Fibroblast of gingiva (primary cell): ENCODE results near the gene TMEM179.
"Not testable (repeated sequence)": the region's sequence is repeated elsewhere in the genome, so short reads cannot be mapped to it uniquely, and the experiment has no call there.

Source experiments
- DNase-seq: peaks from one replicate; pipeline ENCODE4 v3.0.0-alpha.2; 2011; ENCODE audit warnings: low read depth

Gene TMEM179

GRCh38 chr14:104637546-104638003, 33.0 kb upstream of the TMEM179 start:
- DNase-seq, result no peak

DNA sequence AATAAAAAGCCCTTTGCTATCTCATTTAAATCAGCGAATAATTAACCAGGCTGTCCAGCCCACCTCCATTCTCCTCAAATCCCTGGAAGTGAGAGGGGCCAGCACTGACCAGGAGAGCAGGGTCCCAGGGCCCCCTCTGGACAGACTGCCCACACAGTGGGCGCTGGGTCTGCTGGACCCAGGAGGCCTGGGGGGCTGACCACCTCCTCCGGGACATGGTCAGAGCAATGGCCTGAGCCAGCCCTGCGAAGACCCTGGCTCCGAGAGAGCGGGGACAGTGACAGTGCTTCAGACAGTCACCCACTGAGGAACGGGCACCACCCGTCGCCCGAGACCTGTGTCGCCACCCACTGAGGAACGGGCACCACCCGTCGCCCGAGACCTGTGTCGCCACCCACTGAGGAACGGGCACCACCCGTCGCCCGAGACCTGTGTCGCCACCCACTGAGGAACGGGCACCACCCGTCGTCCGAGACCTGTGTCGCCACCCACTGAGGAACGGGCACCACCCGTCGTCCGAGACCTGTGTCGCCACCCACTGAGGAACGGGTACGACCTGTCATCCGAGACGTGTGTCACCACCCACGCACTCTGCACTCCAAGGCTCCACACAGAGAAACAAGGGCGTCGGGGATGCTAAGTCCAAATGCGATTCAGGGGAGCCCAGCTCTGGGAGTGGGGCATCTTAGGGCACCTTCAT, 32.4 kb upstream of the TMEM179 start:
- DNase-seq, result not testable (repeated sequence)

- no peak for DNase-seq
Measured at GRCh38 chr14:104636131-104636530, 31.6 kb upstream of the TMEM179 start.

DNA sequence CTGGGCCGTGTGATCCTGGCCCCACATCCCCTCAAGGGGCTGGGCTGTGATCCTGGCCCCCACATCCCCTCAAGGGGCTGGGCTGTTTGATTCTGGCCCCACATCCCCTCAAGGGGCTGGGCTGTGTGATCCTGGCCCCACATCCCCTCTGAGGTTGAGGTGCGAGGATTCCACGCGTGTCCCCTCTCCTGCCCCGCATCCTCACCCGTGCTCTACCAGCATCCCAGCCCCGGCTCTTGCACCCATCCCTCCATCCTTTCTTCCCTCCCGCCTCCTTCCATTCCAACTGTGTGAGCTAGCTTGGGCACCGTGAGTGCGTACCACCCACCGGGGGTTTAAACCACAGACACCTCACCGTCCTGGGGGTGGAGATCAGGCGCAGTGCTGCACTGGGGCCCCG, 31.1 kb upstream of the TMEM179 start:
- DNase-seq, result no peak

GRCh38 chr14:104634886-104635570, 30.5 kb upstream of the TMEM179 start:
- no peak for DNase-seq

DNA sequence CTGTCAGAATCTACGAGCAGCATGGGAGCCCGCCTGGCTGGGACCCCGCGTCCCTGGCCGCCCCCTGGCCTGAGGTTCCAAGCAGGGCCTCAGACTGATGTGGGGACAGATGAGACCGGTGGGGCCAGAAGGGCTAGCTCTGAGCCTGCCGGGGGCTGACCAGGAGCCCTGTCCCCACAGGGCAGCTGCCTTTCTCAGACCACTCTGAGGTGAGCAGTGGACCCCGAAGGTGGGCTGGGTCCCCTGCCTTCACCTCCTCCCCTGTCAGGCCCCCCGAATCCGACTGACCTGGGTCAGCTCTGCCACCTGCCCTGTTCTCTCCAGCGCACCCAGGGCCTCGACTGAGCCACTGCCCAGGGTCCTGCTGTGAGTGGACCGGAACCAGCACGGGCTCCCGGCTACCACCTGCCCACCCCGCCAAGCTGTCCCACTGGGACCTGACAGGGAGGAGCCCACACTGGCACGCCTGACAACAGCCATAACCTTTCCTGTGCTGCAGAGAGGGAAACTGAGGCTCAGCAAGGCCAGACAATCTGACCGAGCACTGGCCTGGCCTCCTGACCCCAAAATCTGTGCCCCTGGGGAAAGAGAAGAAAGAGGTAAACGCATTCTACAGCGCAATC, 29.7 kb upstream of the TMEM179 start:
- DNase-seq, result no peak

DNA sequence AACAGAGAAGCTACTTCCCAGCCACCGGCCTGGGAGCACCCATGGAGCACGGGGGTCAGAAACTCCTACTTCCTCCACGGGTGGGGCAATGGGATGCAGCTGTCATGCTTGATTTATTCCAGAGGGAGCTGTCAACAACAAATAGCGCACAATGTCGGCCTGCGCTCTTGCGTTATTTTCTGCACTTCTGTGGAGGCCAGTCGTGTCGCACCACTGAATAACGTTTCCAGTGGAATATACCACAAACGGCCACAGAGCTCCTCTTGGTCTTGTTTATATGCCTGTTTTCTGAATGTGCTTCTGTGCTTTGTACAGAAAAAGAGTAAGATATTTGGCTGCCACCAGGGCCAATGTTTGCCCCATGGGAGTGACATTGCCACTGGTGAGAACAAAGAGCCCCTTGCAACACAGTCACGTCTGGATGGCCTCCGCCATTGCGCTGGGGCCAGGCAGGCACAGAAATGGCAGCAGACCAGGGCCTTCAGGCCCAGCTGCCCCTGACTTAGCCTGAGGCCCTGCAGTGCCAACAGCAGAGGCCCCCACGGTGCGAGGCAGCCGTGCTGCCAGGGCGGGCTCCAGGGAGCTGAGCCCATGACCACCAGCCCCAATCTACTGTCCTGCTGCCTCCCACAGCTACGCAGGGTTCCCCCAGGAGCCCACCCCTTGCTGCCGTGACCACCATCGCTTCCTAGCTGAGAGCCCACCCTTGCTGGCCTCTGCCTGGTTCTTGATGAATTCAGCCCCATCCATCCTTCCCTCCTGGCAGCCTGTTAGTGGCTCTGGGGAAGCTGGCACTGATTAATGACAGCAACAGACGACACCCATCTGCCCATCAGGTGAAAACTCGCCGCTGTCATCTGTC, 28.9 kb upstream of the TMEM179 start:
- no peak for DNase-seq

DNA sequence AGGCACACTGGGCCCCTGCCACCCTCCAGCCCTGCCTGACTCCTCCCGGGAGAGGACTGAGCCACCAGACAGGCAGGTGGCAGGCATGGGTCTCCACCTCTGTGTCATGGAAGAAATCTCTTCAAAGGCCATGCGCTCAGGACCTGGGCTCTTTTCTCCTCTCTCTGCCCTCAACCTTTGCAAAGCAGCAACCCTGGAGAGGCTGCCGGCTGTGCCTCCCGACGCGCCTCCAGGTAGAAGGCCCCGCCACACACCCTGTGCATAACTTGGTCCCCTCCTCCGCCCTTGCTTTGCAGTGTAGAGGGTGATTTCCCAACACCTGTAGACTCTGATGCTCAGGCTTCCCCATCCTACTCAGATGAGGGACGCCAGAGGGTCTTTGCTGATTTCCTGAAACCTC, 28.2 kb upstream of the TMEM179 start:
- DNase-seq, result no peak

DNA sequence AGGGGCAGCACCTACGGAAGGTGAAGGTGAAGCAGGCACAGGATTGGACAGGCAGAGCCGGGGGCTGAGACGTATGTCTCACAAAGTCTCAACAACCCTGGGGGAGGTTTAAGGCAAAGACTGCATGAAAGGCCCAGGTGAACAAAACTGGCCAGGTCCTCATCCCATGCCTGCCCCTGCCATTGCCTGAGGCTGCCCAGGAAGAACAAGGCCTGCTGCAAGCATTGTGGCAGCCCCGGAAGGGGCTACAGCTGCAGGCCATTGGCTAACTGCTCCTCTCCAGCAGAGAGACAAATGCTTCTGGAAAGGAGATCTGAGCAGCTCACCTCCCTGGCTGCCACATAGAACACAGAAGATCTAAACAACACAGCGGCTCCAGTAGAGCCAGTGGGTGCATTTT, 20.4 kb upstream of the TMEM179 start:
- DNase-seq, result no peak

DNA sequence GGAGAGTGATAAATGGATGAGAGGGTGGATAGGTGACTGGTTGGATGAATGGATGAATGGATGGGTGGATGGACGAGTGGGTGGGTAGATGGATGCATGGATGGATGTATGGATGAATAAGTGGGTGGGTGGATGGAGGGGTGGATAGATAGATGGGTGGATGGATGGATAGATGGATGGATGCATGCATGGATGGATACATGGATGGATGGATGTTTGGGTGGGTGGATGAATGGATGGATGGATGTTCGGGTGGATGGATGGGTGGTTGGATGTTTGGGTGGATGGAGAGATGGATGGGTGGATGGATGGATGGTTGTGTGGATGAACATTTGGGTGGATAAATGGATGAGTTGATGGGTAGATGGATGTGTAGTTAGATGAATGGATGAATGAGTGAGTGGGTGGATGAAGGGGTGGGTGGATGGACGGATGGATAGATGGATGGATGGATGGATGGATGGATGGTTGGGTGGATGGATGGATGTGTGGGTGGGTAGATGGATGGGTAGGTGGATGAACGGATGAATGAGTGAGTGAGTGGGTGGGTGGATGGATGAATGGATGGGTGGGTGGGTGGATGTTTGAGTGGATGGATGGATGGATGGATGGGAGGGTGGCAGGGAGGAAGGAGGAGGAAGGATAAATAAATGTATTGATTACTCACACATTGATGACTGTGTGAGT, 9.7 kb upstream of the TMEM179 start:
- no peak for DNase-seq

DNA sequence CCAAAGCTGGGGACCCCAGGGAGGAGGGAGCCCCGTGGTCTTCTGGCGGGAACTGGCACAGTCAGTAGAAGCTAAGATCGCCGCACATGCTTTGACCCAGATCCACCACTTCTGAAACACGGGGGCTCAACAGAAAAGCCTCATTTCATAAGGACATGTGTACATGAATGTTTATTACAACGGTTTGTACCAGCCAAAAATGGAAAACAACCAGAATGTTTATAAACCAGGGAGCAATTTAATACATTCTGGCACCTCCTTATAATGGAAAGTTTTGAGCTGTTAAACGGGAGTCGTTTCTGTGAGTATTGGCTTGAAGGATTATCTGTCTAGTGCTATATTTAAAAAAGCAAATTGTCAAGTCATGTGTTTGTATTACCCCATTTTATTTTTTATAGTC, 7.3 kb upstream of the TMEM179 start:
- no peak for DNase-seq

DNA sequence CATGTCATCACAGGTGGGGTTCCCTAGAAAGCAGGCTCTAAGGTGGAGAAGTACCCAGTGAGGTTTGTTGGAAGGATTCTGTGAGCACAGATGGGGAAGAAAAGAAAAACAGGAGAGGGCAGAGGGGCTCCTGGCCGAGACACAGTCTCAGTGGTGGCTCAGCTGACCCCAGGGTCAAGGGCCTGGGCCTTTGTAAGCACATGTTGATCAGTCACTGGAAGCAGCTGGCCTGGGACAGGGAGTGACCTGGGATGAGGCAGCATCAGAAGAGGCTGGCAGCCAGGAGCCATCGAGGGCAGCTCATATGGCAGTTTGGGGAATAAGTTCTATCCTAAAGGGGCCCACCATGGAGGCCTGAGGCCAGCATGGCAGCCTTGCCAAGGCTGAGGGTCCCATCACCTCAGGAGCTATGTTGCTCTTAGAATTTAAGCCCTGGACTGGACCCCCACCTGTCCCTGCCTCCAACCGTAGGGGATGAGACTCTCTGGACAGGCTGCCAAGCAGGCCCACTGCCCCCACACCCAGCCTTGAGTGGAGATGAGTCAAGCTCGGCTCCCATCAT, 6.3 kb upstream of the TMEM179 start:
- DNase-seq, result no peak

DNA sequence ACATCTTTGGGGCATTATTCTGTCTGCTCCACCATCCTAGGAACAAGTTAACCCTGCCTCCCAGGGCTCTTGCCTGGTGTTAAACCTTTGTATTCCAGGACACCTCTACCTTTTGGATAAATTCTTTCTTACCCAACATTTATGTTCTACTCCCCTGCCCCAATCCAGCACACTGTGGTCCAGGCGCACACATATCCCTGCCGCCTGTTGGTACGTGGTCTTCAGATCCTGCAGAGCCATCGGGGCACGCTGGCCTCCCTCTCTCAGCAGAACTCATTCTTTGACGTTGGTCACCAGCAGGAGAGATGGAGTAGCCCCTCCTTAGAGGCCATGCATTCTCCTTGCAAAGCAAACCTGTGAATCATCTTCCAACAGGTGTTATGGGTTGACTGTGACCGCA, 5.1 kb upstream of the TMEM179 start:
- no peak for DNase-seq

DNA sequence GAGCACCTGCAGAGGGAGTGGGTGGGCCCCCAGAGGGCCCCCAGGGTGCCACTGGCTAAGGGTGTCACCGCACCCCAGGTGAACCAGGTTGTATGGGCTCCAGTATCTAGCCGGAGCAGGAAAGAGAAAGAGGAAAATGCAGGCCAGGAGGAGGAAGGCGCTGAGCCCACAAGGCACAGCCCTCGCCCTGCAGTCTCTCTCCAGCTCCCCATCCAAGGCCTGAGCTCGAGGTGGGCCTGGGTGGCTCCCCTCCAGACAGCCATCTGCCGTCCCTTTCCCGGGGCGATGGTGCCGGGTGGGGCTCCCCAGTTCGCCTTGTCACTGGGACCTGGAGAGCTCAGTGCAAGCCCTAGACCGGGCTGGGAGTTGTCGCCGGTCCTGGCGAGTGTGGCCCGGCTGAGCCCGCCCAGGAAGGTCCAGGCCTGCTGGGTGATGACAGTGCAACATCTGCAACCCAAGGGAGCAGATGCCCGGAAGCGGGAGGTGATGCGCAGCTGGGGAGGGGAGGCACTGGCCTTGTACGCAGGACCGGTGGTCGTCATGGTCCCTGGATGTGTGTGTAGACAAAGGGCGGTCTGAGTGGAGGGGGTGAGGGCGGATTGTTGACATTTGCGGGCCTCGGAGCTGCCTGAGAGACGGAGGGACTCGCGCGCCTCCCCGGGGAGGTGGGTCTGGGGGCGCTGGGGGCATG, 716 bp downstream of the TMEM179 start:
- DNase-seq, result no peak

DNA sequence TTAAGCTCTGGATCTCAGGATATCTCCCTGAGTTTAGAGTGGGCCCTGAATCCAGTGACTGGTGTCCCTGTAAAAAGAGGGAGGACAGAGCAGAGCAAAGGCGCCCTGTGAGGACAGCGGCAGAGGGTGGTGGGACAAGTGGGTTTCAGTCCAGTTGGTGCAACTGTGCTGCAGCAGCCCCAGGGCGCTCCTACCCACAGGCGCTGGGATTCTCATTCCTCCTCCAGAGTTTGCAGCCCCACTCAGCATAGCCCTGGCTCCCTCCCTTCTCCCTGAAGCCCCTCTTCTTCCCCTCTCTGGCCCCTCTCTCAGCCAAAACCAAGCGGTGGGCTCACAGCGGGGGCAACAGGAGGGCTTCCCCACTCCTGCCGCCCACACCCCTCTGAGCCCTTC, 1.6 kb downstream of the TMEM179 start:
- no peak for DNase-seq

DNA sequence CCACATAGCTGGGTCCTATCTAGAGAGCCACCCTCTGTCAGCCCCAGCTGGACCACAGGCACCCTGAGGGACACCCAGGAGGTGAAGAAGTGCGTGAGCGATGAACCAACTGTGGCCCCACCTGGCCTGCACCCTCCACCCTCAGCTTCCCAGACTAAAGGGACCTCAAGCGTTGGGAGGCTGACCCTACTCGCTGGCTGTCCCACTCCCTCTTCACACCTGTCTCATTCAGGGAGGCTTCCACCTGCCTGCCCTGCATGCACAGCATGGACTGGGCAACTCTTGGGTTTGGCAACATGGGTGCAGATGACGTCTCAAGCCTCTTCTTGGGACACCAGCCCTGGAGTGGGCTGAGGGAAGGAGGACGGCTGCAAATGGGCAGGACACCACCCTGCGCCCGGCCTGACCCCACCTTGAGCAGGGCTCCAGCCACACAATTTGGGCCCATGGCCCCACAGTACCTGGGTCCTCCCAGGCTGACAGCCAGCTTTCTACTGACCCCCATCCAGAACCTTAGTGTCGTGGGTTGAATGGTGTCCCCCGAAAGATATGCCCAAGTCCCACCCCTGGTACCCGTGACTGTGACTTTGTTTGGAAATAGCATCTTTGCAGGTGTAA, 2.1 kb downstream of the TMEM179 start:
- no peak for DNase-seq

GRCh38 chr14:104601786-104602185, 2.8 kb downstream of the TMEM179 start:
- peak; percentile 10 for DNase-seq

GRCh38 chr14:104600805-104601204, 3.8 kb downstream of the TMEM179 start:
- no peak for DNase-seq

DNA sequence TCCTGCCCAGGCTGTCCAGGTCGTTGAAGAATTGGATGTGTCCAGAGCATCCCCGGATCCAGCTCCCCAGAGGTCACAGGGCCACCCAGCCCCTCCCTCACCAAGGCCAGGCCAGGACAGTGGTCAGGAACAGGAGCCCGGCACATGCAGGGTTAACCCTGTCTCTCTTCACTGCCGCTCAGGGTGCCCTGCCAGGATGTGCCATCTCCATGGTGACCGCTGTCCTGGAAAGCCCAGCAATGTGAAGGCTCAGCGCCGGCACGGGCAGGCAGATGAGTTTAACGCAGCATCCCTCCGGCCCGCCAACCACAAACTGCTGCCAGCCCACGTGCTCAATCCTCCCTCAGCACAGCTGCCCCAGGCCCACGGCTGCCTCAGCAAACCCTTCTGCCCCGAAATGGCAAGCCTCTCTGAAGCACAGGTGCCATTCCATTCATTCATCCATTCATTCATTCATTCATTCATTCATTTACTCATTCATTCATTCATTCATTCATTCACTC, 4.4 kb downstream of the TMEM179 start:
- DNase-seq, result no peak

DNA sequence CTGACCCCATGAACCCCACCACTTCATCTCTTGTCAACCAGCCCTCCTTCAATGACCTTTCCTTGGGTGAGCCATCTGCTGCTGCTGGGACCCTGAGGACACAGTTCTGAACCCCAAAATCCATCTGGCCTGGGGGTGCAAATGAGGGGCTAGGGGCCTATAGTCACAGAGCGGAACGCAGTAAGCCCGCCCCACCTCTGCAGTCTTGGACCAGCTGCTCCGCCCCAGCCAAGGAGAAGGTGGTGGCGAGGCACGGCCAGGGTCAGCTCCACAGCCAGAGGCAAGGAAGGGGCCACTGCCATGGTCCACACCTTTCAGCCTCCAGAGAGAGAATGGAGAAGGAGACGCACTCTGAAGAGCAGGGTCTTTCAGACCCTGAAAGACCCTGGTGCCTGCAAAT, 5.1 kb downstream of the TMEM179 start:
- DNase-seq, result no peak
